HG03064 (cell line): ENCODE measurements around the gene NOPCHAP1.
A peak's percentile ranks its signal among the peaks of the same experiment; 100 is the strongest.
"Not testable (repeated sequence)": the region's sequence is repeated elsewhere in the genome, so short reads cannot be mapped to it uniquely, and the experiment has no call there.

Experiments used
- ATAC-seq: cut with Tn5 transposase; IDR thresholded peaks from one replicate; pipeline ENCODE4 v1.9.1; 2021; ENCODE audit warnings: low read depth; ENCODE audit not compliant: unreplicated experiment

The NOPCHAP1 gene

DNA sequence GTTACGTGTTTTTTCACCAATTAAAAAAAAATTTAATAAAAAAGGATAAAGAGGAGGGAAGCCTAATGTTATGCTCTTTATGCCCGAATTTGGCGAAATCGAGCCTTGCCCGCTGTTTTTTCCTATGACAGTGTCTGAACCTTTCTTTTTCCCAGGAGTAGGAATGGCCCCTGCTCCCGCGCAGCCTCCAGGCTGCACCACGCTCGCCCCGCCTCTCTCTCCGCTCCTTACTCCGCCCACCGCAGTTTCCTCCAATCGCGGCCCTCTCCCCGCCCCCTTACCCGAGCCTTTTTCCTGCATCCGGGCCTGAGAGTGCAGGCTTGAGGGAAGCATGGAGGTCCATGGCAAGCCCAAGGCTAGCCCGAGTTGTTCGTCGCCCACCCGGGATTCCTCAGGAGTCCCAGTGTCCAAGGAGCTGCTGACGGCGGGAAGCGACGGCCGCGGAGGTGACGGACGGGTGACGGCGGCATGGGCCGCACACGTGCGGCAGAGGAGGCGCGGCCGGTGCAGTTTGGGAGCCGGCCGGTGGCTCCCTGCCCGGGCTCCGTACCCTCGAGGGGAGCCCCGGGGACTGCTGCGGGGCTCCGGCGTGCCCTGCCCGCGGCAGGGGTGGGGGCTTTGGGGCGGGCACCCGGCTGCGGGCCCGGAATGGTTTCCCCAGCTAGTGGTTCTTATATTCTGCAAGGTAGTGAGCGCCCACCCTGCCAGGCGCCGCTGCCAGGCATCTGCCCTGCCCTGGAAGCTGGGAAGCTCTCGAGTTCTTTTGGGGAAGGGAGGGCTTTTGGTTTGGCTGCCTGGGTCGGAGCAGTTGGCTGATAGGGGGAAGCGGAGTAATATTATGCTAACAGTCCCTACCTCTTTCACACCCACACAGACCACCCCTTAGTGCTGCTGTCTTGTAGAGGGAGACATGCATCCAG is at the start of gene NOPCHAP1:
Gene NOPCHAP1 (plus strand): TSS at position 295 of the 920 bp plus-strand sequence. CDS start 37 bp downstream, at position 332.
- peak; percentile 93 for ATAC-seq

- no peak for ATAC-seq
Measured at GRCh38 chr12:104938371-104938770, 47.7 kb upstream of the NOPCHAP1 start.

DNA sequence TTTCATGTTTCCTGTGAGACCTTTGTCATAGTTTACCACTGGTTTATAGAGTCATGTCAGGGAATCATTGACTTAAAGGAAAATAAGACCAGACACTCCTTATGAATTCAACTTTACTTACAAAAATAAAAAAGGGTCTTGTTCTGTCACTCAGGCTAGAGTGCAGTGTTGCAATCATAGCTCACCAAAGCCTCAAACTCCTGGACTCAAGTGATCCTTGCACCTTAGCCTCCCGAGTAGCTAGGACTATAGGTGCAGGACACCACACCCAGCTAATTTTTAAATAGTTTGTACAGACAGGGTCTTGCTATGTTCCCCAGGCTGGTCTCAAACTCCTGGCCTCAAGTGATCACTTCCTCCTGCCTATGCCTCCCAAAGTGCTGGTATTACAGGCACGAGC is 47.0 kb upstream of the NOPCHAP1 start:
- ATAC-seq, result no peak

GRCh38 chr12:104941454-104941853 is 44.7 kb upstream of the NOPCHAP1 start:
- ATAC-seq, result no peak

GRCh38 chr12:104942075-104942474 is 44.0 kb upstream of the NOPCHAP1 start:
- ATAC-seq, result no peak

GRCh38 chr12:104943401-104943800 is 42.7 kb upstream of the NOPCHAP1 start:
- ATAC-seq, result not testable (repeated sequence)

GRCh38 chr12:104944252-104944651 is 41.9 kb upstream of the NOPCHAP1 start:
- ATAC-seq, result no peak

- not testable (repeated sequence) for ATAC-seq
Measured at GRCh38 chr12:104948716-104949115, 37.4 kb upstream of the NOPCHAP1 start.

- no peak for ATAC-seq
Measured at GRCh38 chr12:104951759-104952509, 34.2 kb upstream of the NOPCHAP1 start.

GRCh38 chr12:104952816-104953215 is 33.3 kb upstream of the NOPCHAP1 start:
- ATAC-seq, result no peak

DNA sequence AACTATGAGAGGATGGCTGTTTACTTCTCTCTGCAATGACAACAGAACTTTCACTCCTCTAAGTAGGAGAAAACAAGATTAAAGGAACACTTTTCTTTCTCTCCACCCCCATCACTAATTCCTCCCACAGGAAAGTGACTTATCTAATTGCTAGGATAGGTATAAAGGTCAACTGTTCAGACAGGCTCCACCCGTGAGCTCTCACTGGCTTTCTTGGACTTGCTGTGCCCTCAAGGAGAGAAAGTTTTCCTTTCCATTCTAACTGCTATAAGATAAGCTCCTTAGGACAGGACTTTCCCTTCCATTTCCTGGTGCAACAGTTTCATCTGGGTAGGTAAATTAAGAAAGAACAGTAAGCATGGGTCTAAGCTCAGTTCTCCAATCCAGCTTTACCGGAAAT is 32.8 kb upstream of the NOPCHAP1 start:
- no peak for ATAC-seq

DNA sequence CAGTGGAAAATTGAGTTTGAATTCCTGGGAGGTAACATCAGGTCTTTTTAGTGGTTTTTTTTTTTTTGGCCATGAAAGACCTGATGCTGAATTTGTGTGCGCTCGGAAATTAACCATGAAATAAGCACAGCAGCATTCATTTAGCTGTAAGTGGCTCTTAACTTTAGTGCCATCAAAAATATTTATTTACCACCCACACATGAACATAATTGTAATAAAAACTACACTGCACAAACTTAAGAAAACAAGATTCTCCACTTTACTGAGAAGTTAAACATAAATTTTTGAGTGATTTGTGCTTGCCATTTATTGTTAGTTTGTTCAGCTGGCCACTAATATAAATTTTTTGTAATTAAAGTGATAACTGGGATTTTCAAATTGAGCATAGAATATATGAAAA is 30.4 kb upstream of the NOPCHAP1 start:
- ATAC-seq, result no peak

DNA sequence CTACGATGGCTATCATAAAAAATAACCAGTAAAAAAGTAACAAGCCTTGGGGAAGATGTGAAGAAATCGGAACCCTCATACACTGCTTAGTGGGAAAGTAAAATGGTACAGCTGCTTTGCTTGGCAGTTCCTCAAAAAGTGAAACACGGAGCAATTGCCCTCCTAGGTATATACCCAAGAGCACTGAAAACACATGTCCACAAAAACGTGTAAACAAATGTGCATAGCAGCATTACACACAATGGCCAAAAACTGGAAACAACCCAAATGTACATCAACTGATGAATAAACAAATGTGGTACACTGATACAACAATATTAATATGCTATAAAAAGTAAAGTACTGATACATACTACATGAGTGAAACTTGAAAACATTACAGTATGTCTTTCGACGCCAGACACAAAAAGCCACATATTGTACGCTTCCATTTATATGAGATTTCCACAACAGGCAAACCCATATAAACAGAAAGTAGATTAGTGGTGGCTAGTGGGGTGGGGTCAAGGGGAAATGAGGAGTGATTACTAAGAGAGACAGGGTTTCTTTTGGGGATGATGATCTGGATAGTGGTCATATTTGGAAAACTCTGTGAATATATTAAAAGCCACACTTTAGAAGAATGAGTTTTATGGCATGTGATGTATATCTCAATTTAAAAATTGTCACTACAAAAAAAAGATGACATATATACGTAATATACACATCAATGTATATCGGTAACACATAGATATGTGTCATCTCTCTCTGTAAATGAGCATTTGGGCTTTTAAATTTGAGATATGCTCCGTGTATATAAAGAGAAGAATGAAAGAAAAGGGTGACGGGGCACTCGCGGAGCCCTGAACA is 29.0 kb upstream of the NOPCHAP1 start:
- ATAC-seq, result no peak

DNA sequence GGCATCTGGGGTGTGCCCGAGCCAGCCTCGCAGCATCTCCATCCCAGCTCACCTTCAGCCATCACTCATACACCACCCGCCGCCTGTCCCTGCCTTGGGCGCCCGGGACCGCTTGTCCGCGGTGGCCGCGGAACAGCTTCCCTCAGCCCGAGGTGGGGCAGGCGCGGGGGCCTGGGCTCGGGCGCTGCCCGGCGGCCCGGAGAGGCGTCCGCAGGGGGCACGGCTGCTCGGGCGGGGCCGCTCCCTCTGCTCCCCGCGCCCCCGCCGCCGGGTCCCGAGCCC is 28.5 kb upstream of the NOPCHAP1 start:
- ATAC-seq, result peak; percentile 29

GRCh38 chr12:104958001-104958804 is 27.9 kb upstream of the NOPCHAP1 start, which contains the start of gene SLC41A2:
Gene SLC41A2 (minus strand): TSS chr12:104958290. CDS start chr12:104928527, 29,763 bp downstream.
- ATAC-seq, result peak; percentile 66

GRCh38 chr12:104958805-104959334 is 27.2 kb upstream of the NOPCHAP1 start:
- ATAC-seq, result no peak

- ATAC-seq, result no peak
Measured at GRCh38 chr12:104959335-104959841, 26.7 kb upstream of the NOPCHAP1 start.

DNA sequence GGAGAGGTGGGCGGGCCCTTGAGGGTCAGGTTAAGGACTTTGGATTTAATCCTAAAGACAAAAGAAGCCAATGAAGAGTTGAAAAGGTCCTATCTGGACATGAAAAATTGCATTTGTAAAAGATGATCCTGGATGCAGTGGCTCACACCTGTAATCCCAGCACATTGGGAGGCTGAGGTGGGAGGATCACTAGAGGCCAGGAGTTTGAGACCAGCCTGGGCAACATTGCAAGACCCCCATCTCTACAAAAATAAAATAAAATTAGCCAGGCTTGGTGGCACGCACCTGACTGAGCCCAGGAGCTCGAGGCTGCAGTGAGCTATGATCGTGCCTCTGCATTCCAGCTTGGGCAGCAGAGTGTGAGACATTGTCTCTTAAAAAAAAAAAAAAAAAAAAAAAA is 25.7 kb upstream of the NOPCHAP1 start:
- no peak for ATAC-seq

GRCh38 chr12:104963757-104964156 is 22.4 kb upstream of the NOPCHAP1 start:
- no peak for ATAC-seq
